Esophagus muscularis mucosa (tissue), 3 donors: Measurements from ENCODE around the gene URB1.
"Not testable (repeated sequence)": the region's sequence is repeated elsewhere in the genome, so short reads cannot be mapped to it uniquely, and the experiment has no call there.

Experiments
- CTCF ChIP-seq, 3 experiments: fragments of 200-600 bp in 2 of 3; fragments of 450-650 bp in 1 of 3; sonication (generic) in 2 of 3; IDR thresholded peaks; one replicate each; pipeline ENCODE4 v1.5.1; 2017 to 2019; ENCODE audit warnings: antibody characterized with exemption in 3 of 3, mild to moderate bottlenecking in 2 of 3, moderate library complexity in 1 of 3
- POLR2AphosphoS5 ChIP-seq, 2 donors: sonication (generic); formaldehyde crosslinking; IDR thresholded peaks; one replicate each; pipeline ENCODE4 v1.6.1; 2017; ENCODE audit warnings: antibody characterized with exemption in 2 of 2

DNA sequence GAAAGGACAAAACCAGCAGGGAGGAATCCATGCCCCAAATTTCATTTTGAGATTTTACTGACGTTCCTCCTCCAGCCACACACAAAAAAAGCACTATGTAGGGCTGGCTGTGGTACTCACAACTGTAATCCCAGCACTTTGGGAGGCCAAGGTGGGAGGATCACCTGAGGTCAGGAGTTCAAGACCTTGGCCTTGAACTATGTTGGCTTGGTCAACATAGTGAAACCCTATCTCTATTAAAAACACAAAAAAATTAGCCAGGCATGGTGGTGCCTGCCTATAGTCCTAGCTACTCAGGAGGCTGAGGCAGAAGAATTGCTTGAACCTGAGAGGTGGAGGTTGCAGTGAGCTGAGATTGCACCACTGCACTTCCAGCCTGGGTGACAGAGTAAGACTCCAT, 23.9 kb downstream of the URB1 start:
- not testable (repeated sequence) for TF ChIP-seq POLR2AphosphoS5, CTCF (IDR thresholded peaks at IDR 0.05)
